Trophoblast cell (in vitro differentiated cells and primary cell): ENCODE results near the gene PUS3.
A peak's percentile ranks its signal among the peaks of the same experiment; 100 is the strongest.

Experiments
- DNase-seq, 2 donors: peaks; one replicate each; pipeline ENCODE4 v3.0.0-alpha.2; 2016
- H2AFZ ChIP-seq: 2 replicates; pipeline ENCODE4 v1.6.1; 2013; ENCODE audit warnings: low read length, moderate library complexity, mild to moderate bottlenecking; ENCODE audit not compliant: insufficient read depth, poor library complexity
- H2AK5ac ChIP-seq: 2 replicates; pipeline ENCODE4 v1.6.1; 2013; ENCODE audit warnings: mild to moderate bottlenecking, low read length
- H2BK120ac ChIP-seq: 2 replicates; pipeline ENCODE4 v1.6.1; 2013; ENCODE audit warnings: low read length, mild to moderate bottlenecking, moderate library complexity; ENCODE audit not compliant: insufficient read depth, poor library complexity
- H2BK12ac ChIP-seq: 2 replicates; pipeline ENCODE4 v1.6.1; 2013; ENCODE audit warnings: mild to moderate bottlenecking, low read length, moderate library complexity
- H2BK5ac ChIP-seq: 2 replicates; pipeline ENCODE4 v1.6.1; 2013; ENCODE audit warnings: low read length, low read depth, moderate library complexity, mild to moderate bottlenecking; ENCODE audit not compliant: poor library complexity
- H3K14ac ChIP-seq: 2 replicates; pipeline ENCODE4 v1.6.1; 2013; ENCODE audit warnings: mild to moderate bottlenecking, low read length
- H3K18ac ChIP-seq: 2 replicates; pipeline ENCODE4 v1.6.1; 2013; ENCODE audit warnings: mild to moderate bottlenecking, low read length
- H3K23ac ChIP-seq: 2 replicates; pipeline ENCODE4 v1.6.1; 2013; ENCODE audit warnings: low read length
- H3K27ac ChIP-seq: 2 replicates; pipeline ENCODE4 v1.5.1; 2013; ENCODE audit warnings: low read depth, mild to moderate bottlenecking, inconsistent platforms, low read length, moderate library complexity
- H3K27me3 ChIP-seq: 2 replicates; pipeline ENCODE4 v1.6.1; 2013; ENCODE audit warnings: inconsistent platforms, mild to moderate bottlenecking, low read length, moderate library complexity; ENCODE audit not compliant: insufficient read depth
- H3K36me3 ChIP-seq, 2 experiments: 1 replicate in 1 of 2; 2 replicates in 1 of 2; pipeline ENCODE4 v1.6.1; 2013; ENCODE audit warnings: low read length in 2 of 2, mild to moderate bottlenecking in 2 of 2, moderate library complexity in 1 of 2; ENCODE audit not compliant: insufficient read depth in 2 of 2, control insufficient read depth in 1 of 2
- H3K4ac ChIP-seq: 2 replicates; pipeline ENCODE4 v1.6.1; 2013; ENCODE audit warnings: low read depth, mild to moderate bottlenecking, low read length, moderate library complexity
- H3K4me1 ChIP-seq, 2 experiments: 1 replicate in 1 of 2; 2 replicates in 1 of 2; pipeline ENCODE4 v1.6.1; 2013; ENCODE audit warnings: low read length in 2 of 2, mild to moderate bottlenecking in 2 of 2, moderate library complexity in 1 of 2; ENCODE audit not compliant: insufficient read depth in 2 of 2, control insufficient read depth in 1 of 2
- H3K4me2 ChIP-seq: 2 replicates; pipeline ENCODE4 v1.6.1; 2013; ENCODE audit warnings: inconsistent platforms, mild to moderate bottlenecking, low read length, moderate library complexity
- H3K4me3 ChIP-seq: 2 replicates; pipeline ENCODE4 v1.5.1; 2013; ENCODE audit warnings: mild to moderate bottlenecking, low read depth, low read length, inconsistent platforms
- H3K79me1 ChIP-seq: one replicate; pipeline ENCODE4 v1.6.1; 2013; ENCODE audit warnings: low read length
- H3K79me2 ChIP-seq: 2 replicates; pipeline ENCODE4 v1.6.1; 2013; ENCODE audit warnings: low read length, mild to moderate bottlenecking; ENCODE audit not compliant: control insufficient read depth, insufficient read depth, poor library complexity
- H3K9ac ChIP-seq: 2 replicates; pipeline ENCODE4 v1.6.1; 2013; ENCODE audit warnings: mild to moderate bottlenecking, low read length
- H3K9me3 ChIP-seq: 2 replicates; pipeline ENCODE4 v1.6.1; 2013; ENCODE audit warnings: low read depth, mild to moderate bottlenecking, control low read depth, inconsistent platforms, low read length; ENCODE audit not compliant: insufficient read depth
- H4K12ac ChIP-seq: 2 replicates; pipeline ENCODE4 v1.6.1; 2013; ENCODE audit warnings: low read depth, mild to moderate bottlenecking, low read length, moderate library complexity
- H4K8ac ChIP-seq: 2 replicates; pipeline ENCODE4 v1.6.1; 2013; ENCODE audit warnings: low read depth, mild to moderate bottlenecking, low read length, moderate library complexity
- H4K91ac ChIP-seq: one replicate; pipeline ENCODE4 v1.6.1; 2013; ENCODE audit warnings: low read depth, mild to moderate bottlenecking, low read length, moderate library complexity
- WGBS: extraction: QIAGEN DNeasy Blood & Tissue Kit; methylation state at CpG from one replicate; pipeline ENCODE4 v1.1.7; 2013; ENCODE audit warnings: missing lambda C conversion rate; ENCODE audit not compliant: insufficient read length, insufficient coverage; ENCODE audit errors: extremely low coverage; 5-methylcytosine and 5-hydroxymethylcytosine counted together

Gene PUS3

DNA sequence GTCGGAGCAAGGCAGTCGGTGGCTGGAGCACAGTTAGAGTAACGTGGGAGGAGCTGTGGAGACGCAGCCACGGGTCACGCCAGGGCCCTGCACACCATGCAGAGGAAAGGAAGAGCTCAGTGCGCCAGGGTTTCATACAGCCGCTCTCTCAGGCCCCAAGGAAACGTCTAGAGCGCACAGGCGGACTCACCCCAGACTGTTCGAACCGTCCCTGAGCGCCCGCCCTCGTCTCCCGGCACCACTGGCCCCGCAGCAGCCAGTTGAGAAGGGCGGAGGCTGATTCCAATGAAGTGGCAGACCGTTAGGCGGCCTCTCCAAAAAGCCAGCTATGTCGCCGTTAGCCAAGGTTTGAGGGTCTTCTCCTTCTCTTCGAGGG, 16.0 kb downstream of the PUS3 start:
- H3K27me3 ChIP-seq, result no peaks in the 10 kb centered on the region
- peaks cover 5% of the 10 kb centered on the region for H3K79me1 ChIP-seq
- no peak overlapping the region for H3K14ac ChIP-seq
- no peak overlapping the region for H3K27ac ChIP-seq
- no peak overlapping the region for H4K91ac ChIP-seq
- no CpG with 5 or more reads among the region's 24 CpGs for WGBS
- peaks cover 4% of the 10 kb centered on the region for H3K79me2 ChIP-seq
- no peak overlapping the region for H2BK5ac ChIP-seq
- H3K36me3 ChIP-seq, result no peaks in the 10 kb centered on the region
- H3K9me3 ChIP-seq, result no peaks in the 10 kb centered on the region
- H2BK120ac ChIP-seq, result no peak overlapping the region
- H3K9ac ChIP-seq, result no peak overlapping the region
- H3K4me2 ChIP-seq, result peak overlapping the region; percentile 66
- DNase-seq, result peak; percentile 19 to 51
- no peak overlapping the region for H2AK5ac ChIP-seq
- H3K23ac ChIP-seq, result no peak overlapping the region
- no peak overlapping the region for H3K4ac ChIP-seq
- H2AFZ ChIP-seq, result no peak overlapping the region
- no peak overlapping the region for H4K12ac ChIP-seq
- no peak overlapping the region for H3K4me3 ChIP-seq
- H3K18ac ChIP-seq, result no peak overlapping the region
- no peak overlapping the region for H4K8ac ChIP-seq
- H3K4me1 ChIP-seq, result peaks cover 0 to 4% of the 10 kb centered on the region in 2 experiments
- no peak overlapping the region for H2BK12ac ChIP-seq

DNA sequence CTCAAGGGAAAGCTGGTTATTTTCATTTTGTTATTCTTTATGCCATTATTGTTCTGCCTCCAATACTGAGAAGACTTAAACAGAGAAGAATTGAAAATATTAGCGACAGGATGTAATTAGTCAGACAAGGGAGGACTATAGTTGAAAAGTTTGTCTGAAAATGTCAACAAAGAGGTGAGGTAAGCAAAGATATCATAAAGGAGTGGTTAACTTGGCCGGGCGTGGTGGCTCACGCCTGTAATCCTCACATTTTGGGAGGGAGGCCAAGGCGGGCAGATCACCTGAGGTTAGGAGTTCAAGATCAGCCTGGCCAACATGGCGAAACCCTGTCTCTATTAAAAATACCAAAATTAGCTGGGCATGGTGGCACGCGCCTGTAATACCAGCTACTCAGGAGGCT, 19.6 kb downstream of the PUS3 start:
- no peak overlapping the region for H2BK5ac ChIP-seq
- no peak overlapping the region for H3K27ac ChIP-seq
- no peak overlapping the region for H3K9ac ChIP-seq
- H3K4me3 ChIP-seq, result no peak overlapping the region
- no peak overlapping the region for H3K18ac ChIP-seq
- H3K79me2 ChIP-seq, result peaks cover 4% of the 10 kb centered on the region
- H4K91ac ChIP-seq, result no peak overlapping the region
- no peaks in the 10 kb centered on the region for H3K36me3 ChIP-seq
- H3K79me1 ChIP-seq, result peaks cover 5% of the 10 kb centered on the region
- no peak for DNase-seq
- H2AFZ ChIP-seq, result no peak overlapping the region
- WGBS, result no CpG with 5 or more reads among the region's 8 CpGs
- no peak overlapping the region for H3K14ac ChIP-seq
- no peak overlapping the region for H2BK120ac ChIP-seq
- H3K9me3 ChIP-seq, result no peaks in the 10 kb centered on the region
- no peak overlapping the region for H3K23ac ChIP-seq
- H3K4me1 ChIP-seq, result peaks cover 0 to 2% of the 10 kb centered on the region in 2 experiments
- H4K8ac ChIP-seq, result no peak overlapping the region
- no peak overlapping the region for H2BK12ac ChIP-seq
- no peak overlapping the region for H2AK5ac ChIP-seq
- H3K27me3 ChIP-seq, result no peaks in the 10 kb centered on the region
- H3K4me2 ChIP-seq, result no peak overlapping the region
- H3K4ac ChIP-seq, result no peak overlapping the region
- H4K12ac ChIP-seq, result no peak overlapping the region

DNA sequence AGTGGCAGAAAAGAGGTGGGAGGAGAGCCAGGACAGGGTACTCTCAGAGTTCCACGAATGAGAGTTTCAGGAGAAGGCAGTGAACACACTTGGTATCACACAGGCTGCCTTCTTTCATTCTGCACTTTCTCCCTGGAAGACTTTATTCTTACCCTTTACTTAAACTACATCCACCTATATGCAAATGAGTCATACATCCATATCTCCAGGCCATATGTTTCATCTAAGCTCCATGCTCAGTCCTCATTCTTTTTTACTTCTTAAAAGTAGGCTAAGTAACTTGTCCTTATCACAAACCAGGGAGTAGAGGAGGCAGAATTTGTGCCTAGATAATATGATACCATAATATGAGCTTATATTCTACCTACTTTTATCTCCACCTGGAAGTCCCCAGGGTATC, 21.7 kb downstream of the PUS3 start:
- H3K79me2 ChIP-seq, result no peaks in the 10 kb centered on the region
- H3K79me1 ChIP-seq, result no peaks in the 10 kb centered on the region
- no peaks in the 10 kb centered on the region for H3K27me3 ChIP-seq
- no peaks in the 10 kb centered on the region for H3K36me3 ChIP-seq
- no peak overlapping the region for H2BK5ac ChIP-seq
- no peak overlapping the region for H2BK120ac ChIP-seq
- H3K4me1 ChIP-seq, result no peaks in the 10 kb centered on the region
- no peak overlapping the region for H3K27ac ChIP-seq
- DNase-seq, result no peak
- H3K18ac ChIP-seq, result no peak overlapping the region
- H3K23ac ChIP-seq, result no peak overlapping the region
- no peak overlapping the region for H3K4me2 ChIP-seq
- H3K14ac ChIP-seq, result no peak overlapping the region
- H3K4me3 ChIP-seq, result no peak overlapping the region
- H4K12ac ChIP-seq, result no peak overlapping the region
- WGBS, result no CpG with 5 or more reads among the region's 1 CpG
- H2BK12ac ChIP-seq, result no peak overlapping the region
- H3K9me3 ChIP-seq, result no peaks in the 10 kb centered on the region
- H4K91ac ChIP-seq, result no peak overlapping the region
- H2AK5ac ChIP-seq, result no peak overlapping the region
- no peak overlapping the region for H3K4ac ChIP-seq
- H3K9ac ChIP-seq, result no peak overlapping the region
- H2AFZ ChIP-seq, result no peak overlapping the region
- no peak overlapping the region for H4K8ac ChIP-seq

DNA sequence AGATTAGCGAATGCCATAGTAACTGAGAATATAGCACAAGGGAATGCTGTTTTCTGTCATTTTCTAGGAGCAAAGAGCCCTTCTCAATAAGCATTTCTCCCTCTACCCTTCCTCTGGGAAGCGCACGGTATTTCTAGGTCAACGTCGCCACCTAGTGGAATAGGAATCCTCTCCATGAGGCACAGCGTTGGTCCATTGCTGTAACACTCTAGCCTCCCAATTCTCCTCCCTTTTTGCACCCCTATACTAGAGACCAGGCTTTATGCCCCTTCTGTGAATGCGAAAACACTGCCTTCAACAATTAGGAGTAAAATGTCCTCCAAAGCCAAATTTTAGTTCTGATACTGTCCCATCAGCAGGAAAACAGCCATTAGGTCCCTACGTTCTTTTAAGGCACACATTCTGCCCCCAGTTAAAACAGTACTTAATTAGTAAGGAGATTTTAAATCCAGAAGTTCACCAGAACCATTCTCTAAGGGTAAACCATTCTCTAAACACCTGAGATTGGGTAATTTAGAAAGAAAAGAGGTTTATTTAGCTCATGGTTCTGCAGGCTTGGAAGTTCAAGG, 28.4 kb downstream of the PUS3 start:
- no peak overlapping the region for H2BK12ac ChIP-seq
- no peak overlapping the region for H2AFZ ChIP-seq
- no peak overlapping the region for H3K18ac ChIP-seq
- no peaks in the 10 kb centered on the region for H3K4me1 ChIP-seq
- no peak overlapping the region for H4K8ac ChIP-seq
- H2BK5ac ChIP-seq, result no peak overlapping the region
- no peak overlapping the region for H3K27ac ChIP-seq
- H3K4ac ChIP-seq, result no peak overlapping the region
- H3K27me3 ChIP-seq, result no peaks in the 10 kb centered on the region
- H3K79me1 ChIP-seq, result no peaks in the 10 kb centered on the region
- no peaks in the 10 kb centered on the region for H3K36me3 ChIP-seq
- H3K4me2 ChIP-seq, result no peak overlapping the region
- peak; percentile 42 to 81 for DNase-seq
- no peak overlapping the region for H3K14ac ChIP-seq
- H3K9me3 ChIP-seq, result peaks cover 2% of the 10 kb centered on the region
- H3K23ac ChIP-seq, result no peak overlapping the region
- H4K91ac ChIP-seq, result no peak overlapping the region
- H2BK120ac ChIP-seq, result no peak overlapping the region
- H2AK5ac ChIP-seq, result no peak overlapping the region
- no peak overlapping the region for H3K4me3 ChIP-seq
- no peak overlapping the region for H3K9ac ChIP-seq
- WGBS, result no CpG with 5 or more reads among the region's 8 CpGs
- H3K79me2 ChIP-seq, result no peaks in the 10 kb centered on the region
- no peak overlapping the region for H4K12ac ChIP-seq
